Left ventricle myocardium inferior (tissue), 1 donor: ENCODE data around the gene SCN2A. TPM values are rescaled to one million over a fixed set of nuclear protein-coding genes. Genes with fewer than 3 reads are reported as not detected.

Source experiments
- DNase-seq: peaks from one replicate; pipeline ENCODE4 v3.0.0-alpha.2; 2020
- H3K27ac ChIP-seq: fragments of 200-600 bp; replicated peaks from 2 replicates; pipeline ENCODE4 v1.8.0; 2021
- H3K27me3 ChIP-seq: fragments of 200-600 bp; 2 replicates; pipeline ENCODE4 v1.8.0; 2021; ENCODE audit warnings: low read depth
- H3K36me3 ChIP-seq: fragments of 200-600 bp; 2 replicates; pipeline ENCODE4 v1.8.0; 2021
- H3K4me1 ChIP-seq: fragments of 200-600 bp; 2 replicates; pipeline ENCODE4 v1.8.0; 2021
- H3K4me3 ChIP-seq: fragments of 200-600 bp; 2 replicates; pipeline ENCODE4 v1.8.0; 2021; ENCODE audit warnings: mild to moderate bottlenecking, moderate library complexity
- H3K9me3 ChIP-seq: fragments of 200-600 bp; replicated peaks from 2 replicates; pipeline ENCODE4 v1.8.0; 2021
- intact Hi-C: fragments of 100-400 bp; cut with micrococcal nuclease; formaldehyde crosslinking; loops from one replicate; pipeline ENCODE4 v1.11.0; 2022
- total RNA-seq: library from RNA; stranded (reverse); fragmentation: NEBNext Ultra II Directional; extraction: Animal tissue kit (Norgen Biotek cat#: 25700); gene quantifications from one replicate; pipeline ENCODE4 v1.2.1, GENCODE V29; 2021
- TF ChIP-seq, protein P1 (sequence below): fragments of 200-600 bp; IDR thresholded peaks from 2 replicates; pipeline ENCODE4 v1.8.0; 2021; ENCODE audit warnings: antibody characterized with exemption, mild to moderate bottlenecking, borderline replicate concordance
- donor health status: DM: no; HTN: yes; CAD: no; lungs with severe emphysema.

The SCN2A gene
- total RNA-seq, 1 donor from 2014 or later: 0.08 TPM

GRCh38 chr2:165197346-165197745 is 41.9 kb upstream of the SCN2A start:
- intact Hi-C loops: no loop called here
- Histone ChIP-seq H3K4me1 (no peaks in the 10 kb centered on the region), H3K4me3 (no peak overlapping the region), H3K27me3 (no peaks in the 10 kb centered on the region), H3K36me3 (no peaks in the 10 kb centered on the region), H3K27ac (peak overlapping the region; percentile 64), H3K9me3 (no peaks in the 10 kb centered on the region)
- DNase-seq: no peak
- TF ChIP-seq, protein P1, sequence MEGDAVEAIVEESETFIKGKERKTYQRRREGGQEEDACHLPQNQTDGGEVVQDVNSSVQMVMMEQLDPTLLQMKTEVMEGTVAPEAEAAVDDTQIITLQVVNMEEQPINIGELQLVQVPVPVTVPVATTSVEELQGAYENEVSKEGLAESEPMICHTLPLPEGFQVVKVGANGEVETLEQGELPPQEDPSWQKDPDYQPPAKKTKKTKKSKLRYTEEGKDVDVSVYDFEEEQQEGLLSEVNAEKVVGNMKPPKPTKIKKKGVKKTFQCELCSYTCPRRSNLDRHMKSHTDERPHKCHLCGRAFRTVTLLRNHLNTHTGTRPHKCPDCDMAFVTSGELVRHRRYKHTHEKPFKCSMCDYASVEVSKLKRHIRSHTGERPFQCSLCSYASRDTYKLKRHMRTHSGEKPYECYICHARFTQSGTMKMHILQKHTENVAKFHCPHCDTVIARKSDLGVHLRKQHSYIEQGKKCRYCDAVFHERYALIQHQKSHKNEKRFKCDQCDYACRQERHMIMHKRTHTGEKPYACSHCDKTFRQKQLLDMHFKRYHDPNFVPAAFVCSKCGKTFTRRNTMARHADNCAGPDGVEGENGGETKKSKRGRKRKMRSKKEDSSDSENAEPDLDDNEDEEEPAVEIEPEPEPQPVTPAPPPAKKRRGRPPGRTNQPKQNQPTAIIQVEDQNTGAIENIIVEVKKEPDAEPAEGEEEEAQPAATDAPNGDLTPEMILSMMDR: no peak

DNA sequence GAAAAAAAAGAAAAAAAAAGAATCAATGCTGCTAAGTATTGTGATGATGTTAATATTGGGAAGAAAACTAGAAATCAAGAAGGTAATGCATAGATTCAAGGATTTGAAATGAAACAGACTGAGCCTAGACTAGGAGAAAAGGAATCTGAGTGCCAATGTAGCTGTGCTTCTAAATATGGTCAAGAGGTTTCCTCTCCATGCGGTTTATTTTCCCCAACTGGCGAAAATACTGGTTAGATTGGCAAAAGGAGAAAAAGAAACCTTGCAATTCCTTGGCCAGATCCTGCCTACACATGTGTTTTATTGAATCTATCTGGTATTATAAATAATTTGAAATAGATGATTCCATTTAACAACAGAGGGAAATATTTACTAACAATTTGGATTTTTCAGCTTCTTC is 41.0 kb upstream of the SCN2A start:
- Histone ChIP-seq H3K27ac (peak overlapping the region; percentile 64), H3K27me3 (no peaks in the 10 kb centered on the region), H3K9me3 (no peaks in the 10 kb centered on the region), H3K36me3 (no peaks in the 10 kb centered on the region), H3K4me3 (no peak overlapping the region), H3K4me1 (no peaks in the 10 kb centered on the region)
- intact Hi-C loops: no loop called here
- DNase-seq: no peak
- TF ChIP-seq, protein P1: no peak

DNA sequence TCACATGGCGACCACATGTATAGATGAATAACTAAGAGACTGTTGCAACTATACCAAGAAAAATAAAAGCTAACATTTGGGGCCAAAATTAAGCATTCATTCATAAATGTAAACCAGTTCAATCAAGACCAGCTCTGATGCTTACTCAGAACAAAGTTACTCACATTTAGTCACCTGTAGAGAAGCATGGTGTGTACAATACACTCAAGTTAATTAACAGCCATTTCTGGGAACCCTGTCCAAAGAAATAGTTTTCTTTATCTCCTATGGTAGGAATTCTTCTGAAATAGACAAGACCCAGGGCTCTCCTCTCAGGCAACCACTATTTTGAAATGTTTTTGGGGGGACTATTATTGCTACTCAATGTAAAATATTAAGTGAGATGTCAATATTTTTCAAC is 37.0 kb upstream of the SCN2A start:
- intact Hi-C loops: loop anchor here (5.0 kb wide), 2 partner anchors 185 to 210 kb away; no protein-coding TSS in a partner anchor
- no peaks in the 10 kb centered on the region for H3K36me3 ChIP-seq
- TF ChIP-seq, protein P1: no peak
- no peaks in the 10 kb centered on the region for H3K9me3 ChIP-seq
- no peak for DNase-seq
- H3K27me3 ChIP-seq: no peaks in the 10 kb centered on the region
- no peak overlapping the region for H3K27ac ChIP-seq
- H3K4me1 ChIP-seq: no peaks in the 10 kb centered on the region
- peak overlapping the region; percentile 37 for H3K4me3 ChIP-seq

- no peak within 1 kb of the TSS for H3K27ac ChIP-seq
- no peaks in the 10 kb centered on the region for H3K9me3 ChIP-seq
- peak within 1 kb of the TSS; percentile 37 for H3K4me3 ChIP-seq
- H3K27me3 ChIP-seq: no peaks in the 10 kb centered on the region
- intact Hi-C loops: loop anchor here (5.0 kb wide), 2 partner anchors 187 to 212 kb away; no protein-coding TSS in a partner anchor
- H3K4me1 ChIP-seq: no peaks in the 10 kb centered on the region
- no peak for DNase-seq
- TF ChIP-seq, protein P1: peak; percentile 76
- no peaks in the 10 kb centered on the region for H3K36me3 ChIP-seq
These were observed 35.3 kb upstream of the SCN2A start, which contains the start of gene SCN3A for GRCh38 chr2:165203689-165204559. Gene SCN3A, minus strand, starts transcription at chr2:165204050. Its CDS starts 27,656 bp downstream, at chr2:165176394.

GRCh38 chr2:165205865-165206264 is 33.3 kb upstream of the SCN2A start:
- intact Hi-C loops: no loop called here
- no peak for DNase-seq
- Histone ChIP-seq H3K4me3 (no peak overlapping the region), H3K27ac (no peak overlapping the region), H3K27me3 (no peaks in the 10 kb centered on the region), H3K36me3 (no peaks in the 10 kb centered on the region), H3K9me3 (no peaks in the 10 kb centered on the region), H3K4me1 (no peaks in the 10 kb centered on the region)
- TF ChIP-seq, protein P1: no peak
